ENCODE measurements around the gene CCNJL.

The CCNJL gene, protein sequence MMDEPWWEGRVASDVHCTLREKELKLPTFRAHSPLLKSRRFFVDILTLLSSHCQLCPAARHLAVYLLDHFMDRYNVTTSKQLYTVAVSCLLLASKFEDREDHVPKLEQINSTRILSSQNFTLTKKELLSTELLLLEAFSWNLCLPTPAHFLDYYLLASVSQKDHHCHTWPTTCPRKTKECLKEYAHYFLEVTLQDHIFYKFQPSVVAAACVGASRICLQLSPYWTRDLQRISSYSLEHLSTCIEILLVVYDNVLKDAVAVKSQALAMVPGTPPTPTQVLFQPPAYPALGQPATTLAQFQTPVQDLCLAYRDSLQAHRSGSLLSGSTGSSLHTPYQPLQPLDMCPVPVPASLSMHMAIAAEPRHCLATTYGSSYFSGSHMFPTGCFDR

GRCh38 chr5:160312134-160312959, at the start of gene CCNJL:
CCNJL (minus strand) TSS chr5:160312564; CDS start chr5:160311923, 641 bp downstream.
- CTCF ChIA-PET, result interaction anchor here (0.6 to 1.4 kb wide), 4 partner anchors 21 to 473 kb away, joined by 3 to 6 read pairs (median 5); no protein-coding TSS in a partner anchor
- no peak for TF ChIP-seq CTCF (conservative IDR thresholded peaks at IDR 0.05; ENCODE audit: low read depth)
- POLR2A ChIA-PET (ENCODE audit: low non-redundant PET), result interaction anchor here (0.6 to 0.9 kb wide), 2 partner anchors 25 to 109 kb away, joined by 3 read pairs; partner anchors contain the start of gene PTTG1
- peak within 1 kb of the TSS; percentile 27; the same call in 1 of the 2 replicates for H3K27ac ChIP-seq
- peak; percentile 92 for DNase-seq (ENCODE audit: low spot score)

GRCh38 chr5:160361624-160362228, 49.4 kb upstream of the CCNJL start:
- POLR2A ChIA-PET (ENCODE audit: low non-redundant PET), result no interaction called here
- CTCF ChIA-PET, result interaction anchor here (2.5 kb wide), 1 partner anchor 16 kb away, joined by 13 read pairs; no protein-coding TSS in a partner anchor
- DNase-seq (ENCODE audit: low spot score), result no peak
- TF ChIP-seq CTCF (conservative IDR thresholded peaks at IDR 0.05; ENCODE audit: low read depth), result no peak
- no peak overlapping the region for H3K27ac ChIP-seq

DNA sequence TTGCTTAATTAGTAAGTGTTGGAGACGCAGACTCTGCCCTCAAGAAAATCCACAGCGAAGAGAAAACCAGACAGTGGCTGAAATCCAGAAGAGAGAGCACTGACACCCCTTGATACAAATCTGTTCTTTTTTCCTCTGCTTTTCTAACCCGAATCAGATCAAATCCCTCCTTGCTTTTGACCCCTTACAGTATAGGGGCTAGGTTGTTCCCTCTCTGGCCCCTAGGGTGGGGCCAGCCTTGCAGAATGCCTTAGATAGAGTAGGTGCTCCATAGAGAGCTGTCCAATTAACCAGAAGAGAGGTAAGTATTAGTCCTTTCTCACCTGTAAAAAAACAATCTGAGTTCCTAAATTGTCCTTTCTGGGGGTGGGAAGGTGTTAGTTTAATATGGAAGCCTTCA, 47.9 kb upstream of the CCNJL start:
- no peak overlapping the region for H3K27ac ChIP-seq
- CTCF ChIA-PET, result interaction anchor here (0.5 to 2.5 kb wide), 4 partner anchors 15 to 339 kb away, joined by 3 to 13 read pairs (median 4); no protein-coding TSS in a partner anchor
- no peak for TF ChIP-seq CTCF (conservative IDR thresholded peaks at IDR 0.05; ENCODE audit: low read depth)
- POLR2A ChIA-PET (ENCODE audit: low non-redundant PET), result no interaction called here
- DNase-seq (ENCODE audit: low spot score), result no peak

- CTCF ChIA-PET, result interaction anchor here (0.5 to 2.5 kb wide), 3 partner anchors 15 to 338 kb away, joined by 3 to 13 read pairs (median 4); no protein-coding TSS in a partner anchor
- no peak for TF ChIP-seq CTCF (conservative IDR thresholded peaks at IDR 0.05; ENCODE audit: low read depth)
- H3K27ac ChIP-seq, result peak overlapping the region; percentile 7; the same call in 1 of the 2 replicates
- POLR2A ChIA-PET (ENCODE audit: low non-redundant PET), result no interaction called here
- DNase-seq (ENCODE audit: low spot score), result no peak
These were observed 47.5 kb upstream of the CCNJL start for GRCh38 chr5:160359816-160360215.

GRCh38 chr5:160359242-160359641, 46.9 kb upstream of the CCNJL start:
- DNase-seq (ENCODE audit: low spot score), result no peak
- CTCF ChIA-PET, result interaction anchor here (1.3 to 2.5 kb wide), 2 partner anchors 14 to 338 kb away, joined by 4 to 13 read pairs; no protein-coding TSS in a partner anchor
- POLR2A ChIA-PET (ENCODE audit: low non-redundant PET), result no interaction called here
- H3K27ac ChIP-seq, result no peak overlapping the region
- TF ChIP-seq CTCF (conservative IDR thresholded peaks at IDR 0.05; ENCODE audit: low read depth), result no peak
